Peyer's patch (tissue), 4 donors: ENCODE measurements around the gene RIMBP2.

Experiments
- POLR2A ChIP-seq, 2 donors: fragments of 450-650 bp; IDR thresholded peaks; one replicate each; pipeline ENCODE4 v1.5.1; 2017; ENCODE audit warnings: antibody characterized with exemption in 2 of 2, mild to moderate bottlenecking in 2 of 2, moderate library complexity in 2 of 2
- TF ChIP-seq, protein P1 (sequence below), 6 experiments: fragments of 450-650 bp in 4 of 6; fragments of 200-600 bp in 2 of 6; sonication (generic) in 1 of 6; IDR thresholded peaks; one replicate each; pipeline ENCODE4 v1.5.1; 2017 to 2019; ENCODE audit warnings: antibody characterized with exemption in 6 of 6, mild to moderate bottlenecking in 3 of 6, moderate library complexity in 1 of 6

DNA sequence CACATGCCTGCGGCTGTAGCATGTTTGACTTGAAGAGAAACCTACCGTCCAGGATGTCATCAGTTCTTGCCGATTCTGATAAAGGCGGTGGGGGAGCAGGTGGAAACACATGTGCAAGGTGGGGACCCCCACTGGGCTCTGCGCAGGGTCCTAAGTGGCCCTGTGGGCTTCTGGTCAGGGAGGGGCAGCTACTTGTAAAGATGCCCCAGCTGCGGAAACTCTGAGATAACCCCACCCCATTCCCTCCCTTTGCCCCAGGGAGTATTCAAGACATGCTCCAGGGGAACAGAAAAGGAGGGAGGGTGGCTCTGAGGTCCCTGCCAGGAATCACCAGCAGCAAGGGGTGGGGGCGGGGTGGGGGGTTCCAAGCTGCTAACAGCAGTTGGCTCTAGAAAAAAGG lies 310.8 kb downstream of the RIMBP2 start:
- TF ChIP-seq POLR2A (IDR thresholded peaks at IDR 0.05): no peak
- TF ChIP-seq, protein P1, sequence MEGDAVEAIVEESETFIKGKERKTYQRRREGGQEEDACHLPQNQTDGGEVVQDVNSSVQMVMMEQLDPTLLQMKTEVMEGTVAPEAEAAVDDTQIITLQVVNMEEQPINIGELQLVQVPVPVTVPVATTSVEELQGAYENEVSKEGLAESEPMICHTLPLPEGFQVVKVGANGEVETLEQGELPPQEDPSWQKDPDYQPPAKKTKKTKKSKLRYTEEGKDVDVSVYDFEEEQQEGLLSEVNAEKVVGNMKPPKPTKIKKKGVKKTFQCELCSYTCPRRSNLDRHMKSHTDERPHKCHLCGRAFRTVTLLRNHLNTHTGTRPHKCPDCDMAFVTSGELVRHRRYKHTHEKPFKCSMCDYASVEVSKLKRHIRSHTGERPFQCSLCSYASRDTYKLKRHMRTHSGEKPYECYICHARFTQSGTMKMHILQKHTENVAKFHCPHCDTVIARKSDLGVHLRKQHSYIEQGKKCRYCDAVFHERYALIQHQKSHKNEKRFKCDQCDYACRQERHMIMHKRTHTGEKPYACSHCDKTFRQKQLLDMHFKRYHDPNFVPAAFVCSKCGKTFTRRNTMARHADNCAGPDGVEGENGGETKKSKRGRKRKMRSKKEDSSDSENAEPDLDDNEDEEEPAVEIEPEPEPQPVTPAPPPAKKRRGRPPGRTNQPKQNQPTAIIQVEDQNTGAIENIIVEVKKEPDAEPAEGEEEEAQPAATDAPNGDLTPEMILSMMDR (IDR thresholded peaks at IDR 0.05): no peak
